AG04449 (cell line): ENCODE data around the gene ACSS3.

Experiments
- CTCF ChIA-PET: fragments of 350-600 bp; formaldehyde crosslinking; extraction: SDS; loops from one replicate; lab custom pipeline; 2021; ENCODE audit warnings: antibody characterized with exemption; lab: Yijun Ruan, JAX
- POLR2A ChIA-PET: fragments of 400-600, 350-600 bp; formaldehyde crosslinking; extraction: SDS; loops from one replicate; lab custom pipeline; 2020; ENCODE audit warnings: antibody characterized with exemption, inconsistent platforms; lab: Yijun Ruan, JAX
- DNase-seq: peaks from one replicate; pipeline ENCODE4 v3.0.0-alpha.2; 2010; ENCODE audit warnings: low read depth, low spot score
- H3K4me3 ChIP-seq: 2 replicates; pipeline ENCODE4 v1.5.1; 2011; ENCODE audit warnings: low read depth, mild to moderate bottlenecking, control low read depth, low read length
- CTCF ChIP-seq: IDR thresholded peaks from one replicate; pipeline ENCODE4 v1.5.1; 2011; ENCODE audit warnings: mild to moderate bottlenecking, moderate library complexity, low read length, control low read depth, inconsistent platforms; ENCODE audit not compliant: insufficient read depth; ENCODE audit errors: missing control alignments

The ACSS3 gene

DNA sequence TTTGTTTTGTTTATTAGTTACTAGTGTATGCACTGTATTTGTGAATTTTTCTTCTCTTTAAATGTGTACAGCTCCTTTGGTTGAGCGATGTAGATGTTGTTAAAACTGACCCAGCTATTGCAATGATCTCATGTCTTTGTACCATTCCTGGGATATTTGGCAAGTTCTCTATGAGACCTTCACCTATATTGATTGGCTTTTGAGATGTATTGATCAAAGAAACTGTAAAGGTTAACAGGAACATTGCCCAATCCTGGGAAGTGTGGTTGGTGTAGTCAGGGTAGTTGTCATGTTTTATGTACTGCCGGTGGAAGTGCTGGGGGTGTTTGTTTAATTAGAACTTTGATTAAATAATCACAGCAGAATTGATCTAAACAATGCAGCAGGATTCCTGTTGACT, 43.1 kb downstream of the ACSS3 start:
- CTCF ChIA-PET, result interaction anchor here (0.7 kb wide), 1 partner anchor 8 kb away, joined by 6 read pairs; no protein-coding TSS in a partner anchor
- no peak for DNase-seq
- H3K4me3 ChIP-seq, result no peak overlapping the region

DNA sequence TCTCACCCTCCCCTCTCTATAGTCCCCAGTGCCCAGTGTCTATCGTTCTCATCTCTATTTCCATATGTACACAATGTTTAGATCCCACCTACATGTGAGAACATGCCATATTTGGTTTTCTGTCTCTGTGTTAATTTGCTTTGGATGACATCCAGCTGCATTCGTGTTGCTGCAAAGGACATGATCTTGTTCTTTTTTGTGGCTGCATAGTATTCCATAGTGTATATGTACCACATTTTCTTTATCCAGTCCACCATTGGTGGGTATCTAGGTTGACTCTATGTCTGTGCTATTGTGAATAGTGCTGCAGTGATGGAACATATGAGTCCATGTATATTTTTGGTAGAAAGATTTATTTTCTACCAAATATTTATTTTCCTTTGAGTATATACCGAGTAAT, 45.7 kb downstream of the ACSS3 start:
- no peak for TF ChIP-seq CTCF
- CTCF ChIA-PET, result no interaction called here
- no peak overlapping the region for H3K4me3 ChIP-seq
- POLR2A ChIA-PET, result no interaction called here
- DNase-seq, result no peak

More for the DNA sequence above, 43.1 kb downstream of the ACSS3 start:
- POLR2A ChIA-PET, result no interaction called here
- no peak for TF ChIP-seq CTCF

DNA sequence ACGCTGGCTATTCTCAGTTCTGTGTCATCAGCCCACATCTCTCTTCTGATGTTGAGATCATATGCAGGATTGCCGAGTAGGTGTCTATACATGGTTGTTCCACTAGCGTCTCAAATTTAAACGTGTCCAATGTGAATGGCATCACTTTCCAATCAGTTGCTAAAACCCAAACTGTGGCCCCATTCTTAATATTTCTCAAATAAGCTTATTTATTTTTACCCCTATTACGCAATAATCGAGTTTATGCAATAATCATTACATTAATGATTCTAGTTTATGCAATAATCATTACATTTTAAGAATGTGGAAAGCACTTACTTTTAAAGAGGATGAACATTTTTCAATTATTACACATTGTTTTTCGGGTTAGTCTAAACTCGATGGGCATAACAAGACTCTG, 47.8 kb downstream of the ACSS3 start:
- TF ChIP-seq CTCF, result no peak
- ChIA-PET POLR2A (no interaction called here), CTCF (interaction anchor here (1.0 kb wide), 1 partner anchor 811 kb away, joined by 3 read pairs; no protein-coding TSS in a partner anchor)
- no peak for DNase-seq
- H3K4me3 ChIP-seq, result no peak overlapping the region

DNA sequence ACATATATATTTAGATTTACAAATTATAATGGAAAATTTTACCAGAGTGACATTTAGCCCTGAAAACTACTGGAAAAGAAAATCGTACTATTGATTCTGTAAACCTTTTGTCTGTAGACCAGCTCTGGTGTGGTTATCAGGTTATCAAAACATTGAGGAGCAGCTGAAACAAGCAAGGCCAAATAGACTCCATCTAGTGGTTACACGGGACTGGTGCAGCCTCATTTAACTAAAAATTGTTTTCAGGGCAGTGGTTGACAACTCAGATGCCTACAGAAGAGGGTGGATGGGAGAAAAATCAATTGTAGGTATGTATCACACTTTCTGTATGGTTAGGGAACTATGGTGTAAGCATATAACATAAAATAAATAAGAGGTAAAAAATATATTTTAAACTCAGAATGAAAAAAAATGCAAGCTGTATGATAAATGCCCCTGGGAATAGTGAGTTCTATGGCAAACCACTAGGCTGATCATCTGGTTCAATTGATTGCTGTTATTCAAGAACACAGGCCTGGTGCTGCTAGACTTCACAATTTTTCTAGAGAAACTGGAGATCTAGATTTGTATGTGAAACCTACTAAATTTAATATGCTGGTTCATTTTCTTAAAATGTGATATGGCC, 51.2 kb downstream of the ACSS3 start:
- ChIA-PET POLR2A (no interaction called here), CTCF (interaction anchor here (0.6 to 2.5 kb wide), 18 partner anchors 8 to 934 kb away, joined by 3 to 12 read pairs (median 4); no protein-coding TSS in a partner anchor)
- H3K4me3 ChIP-seq, result no peak overlapping the region
- TF ChIP-seq CTCF, result peak; percentile 84
- no peak for DNase-seq

- ChIA-PET POLR2A (no interaction called here), CTCF (interaction anchor here (3.0 kb wide), 1 partner anchor 8 kb away, joined by 12 read pairs; no protein-coding TSS in a partner anchor)
- DNase-seq, result no peak
- H3K4me3 ChIP-seq, result no peak overlapping the region
- no peak for TF ChIP-seq CTCF
Observed at GRCh38 chr12:81136519-81136918, 58.6 kb downstream of the ACSS3 start.

GRCh38 chr12:81137801-81138200, 59.9 kb downstream of the ACSS3 start:
- CTCF ChIA-PET, result interaction anchor here (3.0 kb wide), 1 partner anchor 9 kb away, joined by 12 read pairs; no protein-coding TSS in a partner anchor
- POLR2A ChIA-PET, result no interaction called here
- H3K4me3 ChIP-seq, result no peak overlapping the region
- no peak for DNase-seq
- no peak for TF ChIP-seq CTCF
